Measurements from ENCODE around the gene TPD52L1. TPM values are rescaled to one million over a fixed set of nuclear protein-coding genes. Genes with fewer than 3 reads are reported as not detected.

TPD52L1 gene
- total RNA-seq, 2 experiments from 2014 or later = 0.52 to 1.1 TPM

- TF ChIP-seq CTCF (IDR thresholded peaks at IDR 0.05) = peak; percentile 80
- Mint-ChIP-seq H3K4me1 (ENCODE audit: low read depth) (peaks cover 8% of the 10 kb centered on the region), H3K27me3 (peaks cover 10% of the 10 kb centered on the region), H3K27ac (no peak overlapping the region), H3K9me3 (no peaks in the 10 kb centered on the region), H3K36me3 (ENCODE audit: low read depth) (no peaks in the 10 kb centered on the region), H3K4me3 (no peak overlapping the region)
- ChIA-PET CTCF (interaction anchor here (0.6 to 5.8 kb wide), 26 partner anchors 8 to 663 kb away, joined by 3 to 50 read pairs (median 4); partner anchors contain the start of gene HDDC2), POLR2A (interaction anchor here (1.2 kb wide), 1 partner anchor 9 kb away, joined by 4 read pairs; the partner anchor contains the start of gene HDDC2)
- intact Hi-C loops (cut with micrococcal nuclease) = loop anchor here (1.0 to 10.0 kb wide), 3 partner anchors 444 to 664 kb away; no protein-coding TSS in a partner anchor
- ATAC-seq (peak; percentile 89), DNase-seq (peak; percentile 11)
These were observed 157.5 kb downstream of the TPD52L1 start for GRCh38 chr6:125310994-125311649.

- ATAC-seq = no peak
- no peak for TF ChIP-seq CTCF (IDR thresholded peaks at IDR 0.05)
- H3K27ac Mint-ChIP-seq = no peak overlapping the region
- no peaks in the 10 kb centered on the region for H3K36me3 Mint-ChIP-seq (ENCODE audit: low read depth)
- peaks cover 7% of the 10 kb centered on the region for H3K4me1 Mint-ChIP-seq (ENCODE audit: low read depth)
- no peaks in the 10 kb centered on the region for H3K9me3 Mint-ChIP-seq
- peaks cover 15% of the 10 kb centered on the region for H3K27me3 Mint-ChIP-seq
- no peak overlapping the region for H3K4me3 Mint-ChIP-seq
- DNase-seq = no peak
- CTCF ChIA-PET = interaction anchor here (0.9 to 5.8 kb wide), 9 partner anchors 9 to 662 kb away, joined by 3 to 50 read pairs (median 8); partner anchors contain the start of gene HDDC2
- POLR2A ChIA-PET = interaction anchor here (1.0 to 1.1 kb wide), 2 partner anchors 436 to 468 kb away, joined by 3 to 4 read pairs; no protein-coding TSS in a partner anchor
- intact Hi-C loops (cut with micrococcal nuclease) = loop anchor here (10.0 kb wide), 1 partner anchor 662 kb away; no protein-coding TSS in a partner anchor
These were observed 158.9 kb downstream of the TPD52L1 start for GRCh38 chr6:125312478-125312877.

- no peaks in the 10 kb centered on the region for H3K9me3 Mint-ChIP-seq
- no peak for DNase-seq
- ATAC-seq = no peak
- peaks cover 16% of the 10 kb centered on the region for H3K27me3 Mint-ChIP-seq
- CTCF ChIA-PET = interaction anchor here (1.1 to 5.8 kb wide), 12 partner anchors 9 to 687 kb away, joined by 3 to 50 read pairs (median 8); partner anchors contain the start of gene HDDC2
- H3K27ac Mint-ChIP-seq = no peak overlapping the region
- intact Hi-C loops (cut with micrococcal nuclease) = loop anchor here (10.0 kb wide), 1 partner anchor 662 kb away; no protein-coding TSS in a partner anchor
- H3K4me1 Mint-ChIP-seq (ENCODE audit: low read depth) = peaks cover 4% of the 10 kb centered on the region
- no peak for TF ChIP-seq CTCF (IDR thresholded peaks at IDR 0.05)
- no peaks in the 10 kb centered on the region for H3K36me3 Mint-ChIP-seq (ENCODE audit: low read depth)
- H3K4me3 Mint-ChIP-seq = no peak overlapping the region
- POLR2A ChIA-PET = interaction anchor here (1.1 to 1.2 kb wide), 2 partner anchors 435 to 444 kb away, joined by 3 read pairs; no protein-coding TSS in a partner anchor
These were observed 159.4 kb downstream of the TPD52L1 start for GRCh38 chr6:125312950-125313349.

Other genes starting within 250 kb of the TPD52L1 start
- gene RNF217, start 191.3 kb upstream of the TPD52L1 start, total RNA-seq = under 1 TPM; 0.07 to 0.09 TPM
- gene HDDC2, start 148.2 kb downstream of the TPD52L1 start, total RNA-seq = 100 to 1,000 TPM; 119 to 121 TPM

All from activated CD8-positive, alpha-beta T cell treated with anti-CD3 and anti-CD28 coated beads for 36 hours (primary cell).